Effector CD8-positive, alpha-beta T cell (primary cell): Measurements from ENCODE around the gene MBP.

Experiments used
- DNase-seq: peaks from one replicate; lab custom pipeline; 2025; lab: John Stamatoyannopoulos, UW

Gene MBP

DNA sequence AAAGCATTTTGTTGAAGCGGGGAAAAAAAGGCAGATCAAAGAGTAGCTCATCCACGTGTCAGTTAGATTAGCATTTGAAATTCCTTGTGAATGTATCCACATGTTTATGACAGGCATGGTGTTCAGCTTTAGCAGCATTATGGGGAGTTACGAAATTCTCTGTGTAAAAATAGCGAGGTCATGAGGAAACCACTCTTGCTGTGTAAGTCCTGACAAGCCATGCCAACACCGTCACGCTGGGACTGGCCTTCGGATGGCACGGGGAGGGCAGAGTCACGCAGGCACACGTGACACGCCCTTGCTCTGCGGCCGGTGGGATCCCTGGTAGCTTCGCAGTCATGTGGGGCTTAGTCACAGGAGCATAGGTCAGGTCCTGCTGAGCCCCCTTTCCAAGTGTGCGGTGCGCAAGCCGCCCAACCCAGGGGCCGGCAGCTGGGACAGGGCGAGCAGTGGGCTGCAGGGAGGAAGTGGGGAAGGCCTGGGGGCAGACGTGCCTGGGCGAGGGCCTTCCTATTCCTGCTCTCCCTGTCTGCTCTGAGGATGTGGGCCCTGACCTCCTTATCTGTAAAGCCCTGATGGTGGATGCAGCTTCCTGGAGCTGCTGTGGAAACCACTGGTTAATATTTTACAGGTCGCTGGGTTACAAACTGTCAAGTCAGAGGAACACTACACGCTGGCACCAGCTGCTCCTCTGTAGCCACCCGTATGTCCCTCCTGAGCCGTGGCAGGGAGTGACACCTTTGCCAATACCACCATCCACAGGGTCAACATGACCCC lies 18.0 kb downstream of the MBP start:
- DNase-seq, result no peak

DNA sequence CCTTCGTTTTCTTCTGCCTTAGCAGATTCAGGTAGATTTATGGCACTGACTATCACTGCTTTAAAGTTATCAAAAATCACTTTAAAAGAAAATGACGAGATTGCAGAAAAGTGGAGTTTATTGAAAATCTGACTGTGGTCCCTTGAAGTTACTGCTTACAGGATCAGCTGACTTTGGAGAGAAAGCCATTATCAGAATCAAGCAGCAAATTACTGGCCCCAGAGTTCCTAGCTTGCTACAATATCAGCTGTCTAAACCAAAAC lies 18.5 kb downstream of the MBP start:
- no peak for DNase-seq

GRCh38 chr18:77113361-77114151 lies 19.0 kb downstream of the MBP start:
- DNase-seq, result no peak

DNA sequence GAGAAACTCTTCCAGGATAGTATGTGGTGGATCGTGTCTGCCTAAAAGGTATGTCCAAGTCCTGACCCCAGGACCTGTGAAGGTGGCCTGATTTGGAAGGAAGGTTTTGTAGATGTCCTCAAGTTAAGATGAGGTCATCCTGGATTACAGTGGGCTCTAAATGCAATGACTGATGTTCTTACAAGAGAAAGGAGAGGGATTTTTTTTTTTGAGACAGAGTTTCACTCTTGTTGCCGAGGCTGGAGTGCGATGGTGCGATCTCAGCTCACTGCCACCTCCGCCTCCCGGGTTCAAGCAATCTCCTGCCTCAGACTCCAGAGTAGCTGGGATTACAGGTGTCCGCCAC lies 19.9 kb downstream of the MBP start:
- no peak for DNase-seq

DNA sequence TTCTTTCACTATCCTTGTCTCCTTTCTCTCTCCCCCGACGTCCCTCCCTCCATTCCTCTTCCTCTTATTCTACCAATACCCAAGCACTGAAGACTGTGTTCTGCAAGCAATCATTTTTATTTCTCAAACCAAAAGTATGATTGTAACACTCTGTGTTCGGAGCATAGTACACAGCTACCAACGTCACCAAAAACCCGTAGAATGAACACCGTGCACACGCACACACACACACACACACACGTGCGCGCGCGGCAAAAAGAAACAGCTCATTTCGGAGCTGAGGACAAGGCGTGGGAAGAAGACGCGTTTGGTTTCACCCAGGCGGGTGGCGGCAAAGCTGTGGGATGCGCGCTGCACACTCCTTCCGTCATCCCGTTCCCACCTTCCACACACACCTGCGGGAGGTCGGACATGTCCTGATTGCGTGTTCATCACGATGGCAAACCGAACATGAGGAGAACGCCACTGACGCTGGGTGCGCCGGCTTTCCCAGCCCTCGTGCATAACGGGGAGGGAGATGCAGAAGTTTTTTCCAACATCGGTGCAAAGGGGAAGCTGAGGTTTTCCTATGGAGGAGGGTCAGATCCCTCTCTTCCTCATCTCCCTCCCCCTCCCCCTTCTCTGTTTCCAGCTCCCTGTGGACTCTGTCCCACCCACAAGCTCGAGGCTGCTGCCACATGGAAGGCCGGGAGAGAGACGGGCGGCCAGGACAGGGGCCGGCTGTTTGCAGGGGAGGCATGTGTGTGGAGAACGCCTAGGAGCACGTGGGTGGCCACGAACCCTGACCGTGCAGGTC lies 20.4 kb downstream of the MBP start:
- no peak for DNase-seq

- no peak for DNase-seq
Observed at GRCh38 chr18:77111449-77111848, 21.1 kb downstream of the MBP start.

GRCh38 chr18:77110936-77111335 lies 21.6 kb downstream of the MBP start:
- DNase-seq, result no peak

- no peak for DNase-seq
Observed at GRCh38 chr18:77110400-77110799, 22.2 kb downstream of the MBP start.

GRCh38 chr18:77109648-77110019 lies 22.9 kb downstream of the MBP start:
- DNase-seq, result no peak

DNA sequence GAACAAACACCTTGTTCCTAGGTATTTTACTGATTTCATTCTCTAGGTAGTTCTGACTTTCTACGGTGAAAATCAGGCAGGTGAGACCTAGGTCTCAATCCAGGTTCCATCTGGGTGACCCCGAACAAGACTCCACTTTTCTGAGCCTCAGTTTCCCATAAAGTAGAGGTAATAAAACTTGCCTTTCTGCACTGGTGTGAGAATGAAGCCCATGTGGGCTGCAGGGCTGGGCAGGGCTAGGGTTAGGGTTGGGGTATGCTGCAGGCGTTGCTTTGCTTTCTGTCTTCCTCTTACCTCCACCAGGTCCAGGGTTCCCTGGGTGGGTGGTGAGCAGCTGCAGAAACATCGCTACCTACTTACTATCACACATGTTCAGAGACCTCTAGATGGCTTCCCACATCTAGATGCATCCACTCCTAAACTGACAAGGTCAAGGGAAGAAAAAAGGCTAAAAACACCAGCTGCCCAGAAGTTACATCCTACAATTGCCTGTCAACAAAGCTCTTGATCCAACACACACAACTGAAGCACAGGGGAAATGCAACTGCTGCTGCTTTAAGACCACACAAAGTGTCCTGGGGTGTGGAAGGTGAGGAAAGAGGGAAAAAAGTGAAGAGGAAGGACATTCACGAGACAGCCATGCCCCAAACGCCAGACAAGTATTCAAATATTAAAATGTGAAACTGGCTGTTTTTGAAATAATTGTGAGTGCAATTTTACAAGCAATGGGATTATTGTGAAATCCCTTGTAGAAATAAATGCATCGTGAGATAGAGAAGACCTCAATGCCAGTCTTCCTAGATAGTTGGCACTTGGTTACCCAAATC lies 23.5 kb downstream of the MBP start:
- DNase-seq, result no peak

DNA sequence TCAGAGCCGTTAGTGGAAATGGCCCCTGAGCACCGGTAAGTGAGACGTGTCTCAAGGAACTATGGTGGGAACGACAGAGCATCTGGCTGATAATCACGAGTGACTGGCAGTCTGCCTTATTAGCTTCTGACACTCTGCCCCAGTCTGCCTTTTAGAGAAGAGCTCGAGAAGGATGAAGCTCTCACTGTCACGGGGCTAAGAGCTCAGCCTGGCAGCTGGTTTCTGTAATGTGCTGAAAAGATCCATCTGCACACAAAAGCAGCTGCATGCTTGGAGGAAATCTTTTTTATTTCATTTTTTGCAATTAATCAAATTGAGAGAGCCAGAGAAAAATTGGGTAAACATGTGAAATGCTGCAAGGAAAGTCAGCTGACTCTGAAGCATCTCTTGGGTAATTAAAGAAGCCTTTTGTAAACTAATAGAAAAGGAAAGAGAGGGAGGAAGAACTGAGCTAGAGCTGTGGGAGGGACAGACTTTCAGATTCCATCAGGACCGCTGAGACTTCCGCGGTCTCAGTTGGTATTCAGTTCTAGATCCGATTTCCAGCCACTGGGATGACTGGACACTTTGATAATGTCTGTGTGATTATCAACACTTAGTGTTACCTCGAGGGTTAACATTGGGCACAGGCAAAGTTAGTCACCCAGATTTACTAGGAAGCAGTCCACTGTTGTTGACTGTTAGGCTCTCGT lies 24.4 kb downstream of the MBP start:
- DNase-seq, result no peak

- no peak for DNase-seq
Observed at GRCh38 chr18:77107292-77107691, 25.3 kb downstream of the MBP start.

GRCh38 chr18:77106331-77106730 lies 26.3 kb downstream of the MBP start:
- peak; percentile 55 for DNase-seq

DNA sequence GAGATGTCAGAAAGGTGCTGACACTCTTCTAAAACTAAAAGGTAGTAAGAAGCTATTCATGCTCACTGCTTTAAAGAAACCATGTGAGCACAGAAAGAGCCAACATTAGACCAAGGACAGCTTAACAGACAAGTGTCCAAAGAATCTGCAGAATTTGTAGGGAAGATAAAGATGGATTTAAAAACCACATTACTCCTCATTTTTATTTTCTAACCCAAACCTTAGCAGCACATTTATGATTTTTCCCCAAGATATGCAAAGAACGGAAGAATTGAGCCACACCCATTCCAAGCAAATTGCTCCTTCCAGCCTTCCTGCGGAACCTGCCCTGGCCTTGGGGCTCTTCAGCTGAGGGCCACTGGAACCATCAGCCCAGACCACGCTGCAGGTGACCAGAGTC lies 26.9 kb downstream of the MBP start:
- no peak for DNase-seq

- no peak for DNase-seq
Observed at GRCh38 chr18:77105028-77105427, 27.6 kb downstream of the MBP start.

GRCh38 chr18:77103991-77104531 lies 28.5 kb downstream of the MBP start:
- no peak for DNase-seq

DNA sequence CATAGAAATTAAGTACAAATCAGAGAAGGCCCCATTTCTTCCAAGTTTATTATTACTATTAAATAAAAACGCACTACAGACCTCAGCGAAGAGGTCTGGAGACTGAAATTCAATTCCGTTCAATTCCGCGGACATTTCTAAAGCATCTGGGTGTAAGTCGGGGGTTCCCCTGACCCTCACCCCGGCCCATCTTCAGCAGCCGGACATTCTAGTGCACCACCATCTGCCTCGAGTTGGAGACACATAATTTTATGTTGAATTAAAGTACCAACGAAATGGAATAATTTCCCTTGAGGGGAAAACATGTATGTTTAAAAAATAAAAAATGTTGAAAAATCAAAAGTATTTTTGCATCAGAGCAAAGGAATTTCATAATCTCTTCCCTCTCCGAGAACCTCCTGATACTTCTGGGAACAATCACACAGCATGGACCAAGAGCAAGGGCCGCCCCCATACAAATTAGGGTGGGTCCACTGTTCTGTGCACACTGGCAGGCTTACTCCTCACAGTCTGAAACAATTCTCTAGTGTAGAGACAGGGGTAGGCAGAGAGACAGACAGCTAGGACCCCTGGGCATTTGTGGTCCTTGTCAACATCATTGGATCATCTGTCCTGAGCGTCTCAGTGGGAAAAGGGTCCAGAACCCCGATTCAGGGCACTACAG lies 29.3 kb downstream of the MBP start:
- no peak for DNase-seq

DNA sequence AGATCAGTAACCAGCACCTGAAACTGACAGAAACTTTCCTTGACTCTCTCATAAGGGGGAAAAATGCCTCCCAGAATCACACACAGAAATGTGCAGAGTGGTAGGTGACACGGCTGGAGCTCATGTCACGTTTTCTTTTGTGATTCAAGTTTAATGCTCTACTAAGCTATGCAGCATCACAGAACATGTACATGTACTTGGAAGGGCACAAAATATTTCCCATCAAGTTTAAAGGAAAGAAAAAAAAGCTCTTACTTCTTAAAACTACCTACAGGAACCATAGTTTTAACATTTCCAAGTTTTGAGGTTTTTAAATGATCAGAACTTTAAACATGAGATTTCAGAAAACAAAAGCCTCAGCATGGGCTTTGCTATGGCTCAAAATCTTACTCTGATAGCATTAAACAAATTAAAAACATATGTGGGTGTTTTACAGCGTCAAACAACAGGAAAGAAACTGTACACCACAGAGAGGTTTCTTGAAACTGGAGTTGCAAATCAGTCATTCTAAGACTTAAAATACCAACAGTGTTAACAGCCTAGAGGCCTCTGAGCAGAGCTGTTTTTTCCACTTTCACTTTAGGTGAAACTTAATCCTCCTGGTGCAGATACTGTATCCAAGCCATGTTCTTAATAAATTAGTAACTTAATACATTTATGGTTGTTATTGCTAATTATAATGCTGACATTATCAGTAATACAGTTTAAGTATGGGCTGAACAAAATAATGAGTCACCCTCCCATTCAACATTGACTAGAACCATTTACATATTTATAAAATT lies 30.1 kb downstream of the MBP start:
- DNase-seq, result no peak

DNA sequence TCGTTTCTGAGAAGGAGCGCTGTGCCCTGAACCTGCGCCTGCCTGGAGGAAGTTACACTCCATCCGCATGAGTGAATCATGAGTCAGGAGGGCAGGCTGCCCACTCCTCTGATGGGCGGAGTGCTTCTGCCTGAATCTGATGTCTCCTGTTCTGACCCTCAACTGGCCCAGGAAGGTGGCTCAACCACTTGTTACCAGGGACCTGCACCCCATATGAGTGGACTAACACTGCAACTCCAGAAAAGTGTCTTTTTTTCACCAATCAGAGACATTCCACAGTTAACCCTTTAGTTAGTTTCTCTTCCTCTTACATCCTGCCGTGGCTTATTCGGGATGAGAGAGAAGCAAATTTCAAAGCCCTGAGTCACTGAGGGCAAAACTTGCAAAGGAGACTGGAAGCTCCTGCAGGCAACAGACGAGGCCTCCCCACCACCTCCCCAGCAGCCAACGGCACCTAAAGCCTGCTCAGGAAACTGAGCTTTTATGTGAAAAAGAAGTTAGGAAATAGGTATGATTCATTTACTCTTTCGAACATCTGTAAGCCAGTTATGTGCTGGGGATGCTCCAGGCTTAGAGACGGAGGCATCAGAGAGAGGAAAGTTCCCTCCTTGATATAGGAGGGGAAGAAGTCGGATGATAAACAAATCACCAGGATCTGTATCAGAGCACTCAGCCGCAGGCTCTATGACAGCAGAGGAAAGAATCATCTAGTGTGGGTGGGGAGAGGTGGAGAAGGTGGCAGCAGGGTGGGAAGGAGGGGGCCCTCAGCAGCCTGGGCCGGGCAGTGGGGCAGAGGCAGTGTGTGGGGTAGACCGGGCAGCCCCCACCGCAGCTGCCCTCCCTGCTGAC lies 30.9 kb downstream of the MBP start:
- DNase-seq, result no peak
